GM12878 (cell line): ENCODE data around the gene ADGRL2. TPM values are rescaled to one million over a fixed set of nuclear protein-coding genes. Genes with fewer than 3 reads are reported as not detected.

Experiments
- ATAC-seq: fragments of 200-7000 bp; cut with Tn5 transposase; 3 replicates; pipeline ENCODE4 v1.9.1; 2020; ENCODE audit warnings: mild to moderate bottlenecking, moderate library complexity
- BruUV-seq: library from RNA; stranded (reverse); fragments of 400-500 nt; replicated peaks from 2 replicates; lab custom pipeline; 2021; lab: Mats Ljungman, UMichigan
- CTCF ChIA-PET: fragments of 300-600 bp; sonication (Branson Sonifier 250); formaldehyde crosslinking; extraction: SDS; loops from one replicate; lab custom pipeline; 2021; ENCODE audit warnings: inconsistent platforms; lab: Yijun Ruan, JAX
- POLR2A ChIA-PET: fragments of 350-600 bp; formaldehyde crosslinking; extraction: SDS; loops from one replicate; lab custom pipeline; 2021; ENCODE audit warnings: inconsistent platforms; lab: Charles Lee
- RAD21 ChIA-PET: fragments of 300-600 bp; sonication (Branson Sonifier 250); formaldehyde crosslinking; loops from one replicate; lab custom pipeline; 2023; ENCODE audit warnings: antibody characterized with exemption; ENCODE audit not compliant: unreplicated experiment; lab: Charles Lee
- SMC1A ChIA-PET: fragments of 300-600 bp; sonication (Branson Sonifier 250); formaldehyde crosslinking; loops from one replicate; lab custom pipeline; 2023; ENCODE audit not compliant: unreplicated experiment, uncharacterized antibody; lab: Charles Lee
- DNase-seq: peaks from one replicate; pipeline ENCODE4 v3.0.0-alpha.2; 2011; ENCODE audit warnings: low read depth, low spot score
- FAIRE-seq: peaks from 3 replicates; lab custom pipeline; 2011; peaks lifted over from hg19 to GRCh38; lab: Jason Lieb, UNC
- H2AFZ ChIP-seq: 2 replicates; pipeline ENCODE4 v1.6.0; 2011; ENCODE audit warnings: low read depth, low read length, control low read depth; ENCODE audit not compliant: control insufficient read depth
- H3K27ac ChIP-seq: 2 replicates; pipeline ENCODE4 v1.5.1; 2011; ENCODE audit warnings: control low read depth; ENCODE audit not compliant: control insufficient read depth, insufficient read depth
- H3K27me3 ChIP-seq, 2 experiments: replicated peaks in 1 of 2; 2 replicates each; pipeline versions ENCODE4 v1.6.0 to v1.6.1; 2011; ENCODE audit warnings: low read length in 1 of 2; ENCODE audit not compliant: control insufficient read depth in 2 of 2, insufficient read depth in 2 of 2
- H3K36me3 ChIP-seq, 2 experiments: 2 replicates each; pipeline ENCODE4 v1.5.1; 2011; ENCODE audit warnings: low read length in 1 of 2; ENCODE audit not compliant: control insufficient read depth in 2 of 2, insufficient read depth in 2 of 2
- H3K4me1 ChIP-seq: 2 replicates; pipeline ENCODE4 v1.6.1; 2011; ENCODE audit warnings: mild to moderate bottlenecking, low read length, moderate library complexity, mixed read lengths; ENCODE audit not compliant: control insufficient read depth, insufficient read depth
- H3K4me2 ChIP-seq: 2 replicates; pipeline ENCODE4 v1.6.0; 2011; ENCODE audit warnings: control low read depth; ENCODE audit not compliant: control insufficient read depth, insufficient read depth
- H3K4me3 ChIP-seq: fragments of 200-600 bp; sonication (generic); 2 replicates; pipeline ENCODE4 v1.5.1; 2016
- H3K79me2 ChIP-seq: 2 replicates; pipeline ENCODE4 v1.6.0; 2011; ENCODE audit warnings: low read length; ENCODE audit not compliant: control insufficient read depth, insufficient read depth
- H3K9ac ChIP-seq: 2 replicates; pipeline ENCODE4 v1.8.0; 2011; ENCODE audit warnings: low read length, control low read depth, mixed read lengths; ENCODE audit not compliant: control insufficient read depth, insufficient read depth
- H3K9me3 ChIP-seq: replicated peaks from 3 replicates; pipeline ENCODE4 v1.5.1; 2011; ENCODE audit warnings: mild to moderate bottlenecking, low read length; ENCODE audit not compliant: control insufficient read depth, insufficient read depth
- H4K20me1 ChIP-seq: 2 replicates; pipeline ENCODE4 v1.6.0; 2011; ENCODE audit not compliant: control insufficient read depth, insufficient read depth
- ATF7 ChIP-seq: fragments of 450-650 bp; IDR thresholded peaks from 2 replicates; pipeline ENCODE4 v1.6.1; 2016; ENCODE audit warnings: low read depth, mild to moderate bottlenecking
- FOXM1 ChIP-seq: IDR thresholded peaks from 2 replicates; pipeline ENCODE4 v1.6.1; 2012; ENCODE audit warnings: low read depth, mild to moderate bottlenecking, inconsistent platforms, low read length, moderate library complexity
- JUND ChIP-seq: IDR thresholded peaks from 2 replicates; pipeline ENCODE4 v1.6.1; 2012; ENCODE audit warnings: low read depth, mild to moderate bottlenecking, low read length, improper control_type of control experiment, moderate library complexity
- KDM1A ChIP-seq: fragments of 200-600 bp; sonication (generic); IDR thresholded peaks from 2 replicates; pipeline ENCODE4 v1.6.1; 2016; ENCODE audit warnings: borderline replicate concordance
- MAX ChIP-seq: IDR thresholded peaks from 2 replicates; pipeline ENCODE4 v1.6.1; 2012; ENCODE audit warnings: low read depth, low read length, improper control_type of control experiment
- PBX3 ChIP-seq: IDR thresholded peaks from 2 replicates; pipeline ENCODE4 v1.6.1; 2011; ENCODE audit warnings: mild to moderate bottlenecking, low read depth, low read length, moderate library complexity; ENCODE audit not compliant: insufficient replicate concordance
- SMAD5 ChIP-seq: IDR thresholded peaks from 2 replicates; pipeline ENCODE4 v1.6.1; 2016; ENCODE audit warnings: antibody characterized with exemption, low read depth
- SPI1 ChIP-seq: IDR thresholded peaks from 2 replicates; pipeline ENCODE4 v1.6.1; 2011; ENCODE audit warnings: low read depth, mild to moderate bottlenecking, low read length, moderate library complexity, borderline replicate concordance; ENCODE audit not compliant: insufficient read depth
- SRF ChIP-seq, 2 experiments: IDR thresholded peaks; 2 replicates each; pipeline ENCODE4 v1.6.1; 2011; ENCODE audit warnings: low read depth in 2 of 2, low read length in 2 of 2, mild to moderate bottlenecking in 1 of 2, moderate library complexity in 1 of 2
- TAF1 ChIP-seq: IDR thresholded peaks from 2 replicates; pipeline ENCODE4 v1.6.1; 2011; ENCODE audit warnings: mild to moderate bottlenecking, low read depth, low read length, borderline replicate concordance
- WGBS: methylation state at CpG from one replicate; pipeline ENCODE4 v1.1.6; 2016; ENCODE audit warnings: low lambda C conversion rate; ENCODE audit not compliant: insufficient replicate concordance, insufficient coverage; ENCODE audit errors: missing lambda C conversion rate; 5-methylcytosine and 5-hydroxymethylcytosine counted together
- in situ Hi-C: fragments of 300-500 bp; cut with MboI; formaldehyde crosslinking; loops from 9 replicates; pipeline ENCODE4 v1.14.3; 2018; ENCODE audit warnings: mixed read lengths
- intact Hi-C: fragments of 100-400 bp; cut with micrococcal nuclease; formaldehyde crosslinking; loops from one replicate; pipeline ENCODE4 v1.14.2; 2022; ENCODE audit not compliant: unreplicated experiment
- polyA plus RNA-seq, 11 experiments: library from polyadenylated mRNA; depleted of rRNA in 4 of 11; unstranded in 6 of 11; stranded (reverse) in 5 of 11; fragments of >200 nt; fragmentation: Nextera tagmentation in 4 of 11; fragmentation: Illumina TruSeq in 1 of 11; extraction: Ambion mirVana in 4 of 11; extraction: Trizol in 1 of 11; gene quantifications; 1 replicate in 1 of 11; 2 replicates in 10 of 11; pipeline versions ENCODE4 v1.2.1 to v1.2.3, GENCODE V29; 2011 to 2016; ENCODE audit warnings: inconsistent platforms in 2 of 11, missing spikeins in 2 of 11, low read depth in 1 of 11
- total RNA-seq, 4 experiments: library from RNA; depleted of rRNA in 3 of 4; stranded (reverse); fragments of >200 nt in 3 of 4; fragmentation: Illumina TruSeq in 1 of 4; extraction: Trizol in 1 of 4; gene quantifications; 2 replicates each; pipeline versions ENCODE4 v1.2.1 to v1.2.3, GENCODE V29; 2013 to 2021

The ADGRL2 gene
- total and polyA plus RNA-seq, 10 of the 15 experiments (the other 5 are each of a cell fraction or from before 2014, with no cell fraction given): 0.03 to 13.6 (median 0.21) TPM

GRCh38 chr1:81799939-81800694 lies 617 bp upstream of the ADGRL2 start:
- Histone ChIP-seq H3K79me2 (no peaks in the 10 kb centered on the region), H3K9ac (no peak overlapping the region), H3K4me1 (no peaks in the 10 kb centered on the region), H2AFZ (no peak overlapping the region), H3K9me3 (no peaks in the 10 kb centered on the region)
- ATAC-seq (0 out of 3 replicates have a peak, but pooled peaks have one; percentile 14), DNase-seq (no peak), FAIRE-seq (no peak)
- BruUV-seq: no TSS peak
- intact Hi-C loops (loop anchor here (2.0 to 10.0 kb wide), 2 partner anchors 251 to 385 kb away; no protein-coding TSS in a partner anchor), in situ Hi-C loops (no loop called here)
- ChIA-PET RAD21 (interaction anchor here (1.1 to 1.7 kb wide), 3 partner anchors 9 to 250 kb away, joined by 3 read pairs; no protein-coding TSS in a partner anchor), SMC1A (interaction anchor here (0.7 to 1.4 kb wide), 4 partner anchors 12 to 252 kb away, joined by 3 to 5 read pairs (median 4); no protein-coding TSS in a partner anchor), CTCF (interaction anchor here (0.7 to 2.9 kb wide), 3 partner anchors 9 to 250 kb away, joined by 3 to 13 read pairs (median 3); no protein-coding TSS in a partner anchor)
- WGBS: 37% methylated on average over 44 of the region's 44 CpGs
- TF ChIP-seq SRF (IDR thresholded peaks at IDR 0.05; ENCODE audit: low read depth in 2 of 2, low read length in 2 of 2) (no peak), ATF7 (no peak), MAX (no peak), KDM1A (no peak), JUND (no peak), TAF1 (no peak), PBX3 (no peak), FOXM1 (no peak), SPI1 (no peak), SMAD5 (no peak)
- TF ChIP-seq, all 136 proteins: peak for 0
- H3K4me3 ChIP-seq: no peak overlapping the region
- H3K4me2 ChIP-seq: no peak overlapping the region
- peaks cover 10 to 11% of the 10 kb centered on the region in 2 experiments for H3K27me3 ChIP-seq
- H3K36me3 ChIP-seq: no peaks in the 10 kb centered on the region
- POLR2A ChIA-PET: no interaction called here
- no peaks in the 10 kb centered on the region for H4K20me1 ChIP-seq
- no peak overlapping the region for H3K27ac ChIP-seq
